K562 (cell line): ENCODE measurements around the gene ENTPD6. TPM values are rescaled to one million over a fixed set of nuclear protein-coding genes. Genes with fewer than 3 reads are reported as not detected.

Experiments
- C11orf30 ChIP-seq: fragments of 450-650 bp; IDR thresholded peaks from 2 replicates; pipeline ENCODE4 v1.6.1; 2016; ENCODE audit warnings: low read depth, mild to moderate bottlenecking
- EP300 ChIP-seq: IDR thresholded peaks from 2 replicates; pipeline ENCODE4 v1.6.1; 2012; ENCODE audit warnings: low read length, improper control_type of control experiment
- ILF3 ChIP-seq: fragments of 450-650 bp; IDR thresholded peaks from 2 replicates; pipeline ENCODE4 v1.6.1; 2018; ENCODE audit warnings: antibody characterized with exemption, mild to moderate bottlenecking, moderate library complexity, borderline replicate concordance
- MAFG ChIP-seq: fragments of 450-650 bp; conservative IDR thresholded peaks from 2 replicates; pipeline ENCODE4 v1.6.1; 2016; ENCODE audit warnings: missing genetic modification characterization, missing compliant biosample characterization
- MEF2A ChIP-seq: IDR thresholded peaks from 2 replicates; pipeline ENCODE4 v1.6.1; 2011; ENCODE audit warnings: low read depth, mild to moderate bottlenecking, low read length, moderate library complexity; ENCODE audit not compliant: control insufficient read depth
- MEF2D ChIP-seq: conservative IDR thresholded peaks from 2 replicates; pipeline ENCODE4 v1.6.1; 2016; ENCODE audit warnings: low read depth, missing genetic modification characterization, missing compliant biosample characterization
- NCOR1 ChIP-seq: fragments of 450-650 bp; IDR thresholded peaks from 2 replicates; pipeline ENCODE4 v1.6.1; 2016; ENCODE audit warnings: mild to moderate bottlenecking, moderate library complexity
- SETDB1 ChIP-seq: IDR thresholded peaks from one replicate; pipeline ENCODE4 v1.6.1; 2012; ENCODE audit warnings: low read length, control low read depth, inconsistent platforms
- SOX6 ChIP-seq: fragments of 450-650 bp; IDR thresholded peaks from 2 replicates; pipeline ENCODE4 v1.6.1; 2014; ENCODE audit warnings: mild to moderate bottlenecking
- TCF3 ChIP-seq: sonication (generic); formaldehyde crosslinking; IDR thresholded peaks from 2 replicates; pipeline ENCODE4 v1.4.0; 2020; ENCODE audit warnings: mild to moderate bottlenecking, missing genetic modification reagents
- ZNF316 ChIP-seq: fragments of 450-650 bp; IDR thresholded peaks from 2 replicates; pipeline ENCODE4 v1.6.1; 2016
- polyA plus RNA-seq, 8 experiments: library from polyadenylated mRNA; depleted of rRNA in 4 of 8; stranded (reverse) in 5 of 8; unstranded in 3 of 8; fragments of >200 nt; fragmentation: Nextera tagmentation in 2 of 8; fragmentation: Illumina TruSeq in 1 of 8; extraction: Ambion mirVana in 2 of 8; extraction: Trizol in 1 of 8; gene quantifications; 2 replicates each; pipeline versions ENCODE4 v1.2.1 to v1.2.3, GENCODE V29; 2011 to 2014; ENCODE audit warnings: inconsistent platforms in 1 of 8, missing spikeins in 1 of 8
- total RNA-seq, 7 experiments: library from RNA; depleted of rRNA in 6 of 7; stranded (reverse); fragments of >200 nt in 6 of 7; fragmentation: Illumina TruSeq in 2 of 7; extraction: Trizol in 2 of 7; gene quantifications; 2 replicates each; pipeline versions ENCODE4 v1.2.1 to v1.2.3, GENCODE V29; 2011 to 2021; ENCODE audit warnings: low replicate concordance in 1 of 7
- TF ChIP-seq, protein P1 (sequence below): fragments of 250-450 bp; sonication (Bioruptor Pico); IDR thresholded peaks from 2 replicates; pipeline ENCODE4 v1.8.0; 2022; ENCODE audit warnings: moderate library complexity, mild to moderate bottlenecking, inconsistent platforms
- TF ChIP-seq, protein P2 (sequence below), 2 experiments: fragments of 450-650 bp; conservative IDR thresholded peaks; 2 replicates each; pipeline ENCODE4 v1.6.1; 2017; ENCODE audit warnings: mild to moderate bottlenecking in 2 of 2, moderate library complexity in 2 of 2
- TF ChIP-seq, protein P3 (sequence below): sonication (generic); formaldehyde crosslinking; IDR thresholded peaks from 2 replicates; pipeline ENCODE4 v1.8.0; 2023; ENCODE audit warnings: mild to moderate bottlenecking, missing genetic modification reagents
- TF ChIP-seq, protein P4 (sequence below): fragments of 200-800 bp; sonication (Bioruptor generic); IDR thresholded peaks from 2 replicates; pipeline ENCODE4 v1.6.1; 2016; ENCODE audit warnings: missing genetic modification characterization, missing compliant biosample characterization
- TF ChIP-seq, protein P5 (sequence below): sonication (generic); formaldehyde crosslinking; IDR thresholded peaks from 2 replicates; pipeline ENCODE4 v1.8.1; 2023; ENCODE audit warnings: mild to moderate bottlenecking, missing genetic modification reagents

ENTPD6 gene
- total and polyA plus RNA-seq, 9 of the 15 experiments (the other 6 are each of a cell fraction or from before 2014, with no cell fraction given) = 0.82 to 36.8 (median 22.4) TPM

DNA sequence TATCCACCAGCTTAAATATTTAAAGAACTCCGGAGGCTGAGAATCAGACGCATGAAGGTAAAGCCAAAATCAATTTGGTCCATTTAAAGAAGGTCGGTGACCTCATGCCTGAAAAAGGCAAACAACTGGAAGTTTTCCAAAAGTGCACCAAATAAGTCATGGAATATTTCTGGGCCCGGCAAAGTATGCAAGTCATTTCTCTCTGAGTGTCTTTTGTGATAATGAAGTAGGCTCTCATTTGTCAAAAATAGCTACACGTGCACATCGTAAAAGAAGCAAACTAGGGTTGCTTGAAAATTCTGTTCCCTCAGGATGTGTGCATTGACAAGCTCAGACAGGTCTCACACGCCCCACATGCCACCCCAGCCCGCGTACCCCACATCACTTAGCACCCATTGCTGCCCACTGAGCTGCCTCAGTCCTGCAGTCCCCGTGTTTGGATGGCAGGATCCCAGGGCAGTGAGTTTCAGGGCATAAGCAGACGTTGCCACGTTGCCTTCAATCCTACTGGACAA, 31.9 kb downstream of the ENTPD6 start (continued):
- TF ChIP-seq, protein P1, sequence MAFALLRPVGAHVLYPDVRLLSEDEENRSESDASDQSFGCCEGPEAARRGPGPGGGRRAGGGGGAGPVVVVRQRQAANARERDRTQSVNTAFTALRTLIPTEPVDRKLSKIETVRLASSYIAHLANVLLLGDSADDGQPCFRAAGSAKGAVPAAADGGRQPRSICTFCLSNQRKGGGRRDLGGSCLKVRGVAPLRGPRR = no peak
- TF ChIP-seq MAFG (tag) = peak; percentile 76
- peak; percentile 71 for TF ChIP-seq ZNF316
- 0 out of 2 replicates have a peak, but pooled peaks have one; percentile 16 for TF ChIP-seq NCOR1
- TF ChIP-seq, protein P2, sequence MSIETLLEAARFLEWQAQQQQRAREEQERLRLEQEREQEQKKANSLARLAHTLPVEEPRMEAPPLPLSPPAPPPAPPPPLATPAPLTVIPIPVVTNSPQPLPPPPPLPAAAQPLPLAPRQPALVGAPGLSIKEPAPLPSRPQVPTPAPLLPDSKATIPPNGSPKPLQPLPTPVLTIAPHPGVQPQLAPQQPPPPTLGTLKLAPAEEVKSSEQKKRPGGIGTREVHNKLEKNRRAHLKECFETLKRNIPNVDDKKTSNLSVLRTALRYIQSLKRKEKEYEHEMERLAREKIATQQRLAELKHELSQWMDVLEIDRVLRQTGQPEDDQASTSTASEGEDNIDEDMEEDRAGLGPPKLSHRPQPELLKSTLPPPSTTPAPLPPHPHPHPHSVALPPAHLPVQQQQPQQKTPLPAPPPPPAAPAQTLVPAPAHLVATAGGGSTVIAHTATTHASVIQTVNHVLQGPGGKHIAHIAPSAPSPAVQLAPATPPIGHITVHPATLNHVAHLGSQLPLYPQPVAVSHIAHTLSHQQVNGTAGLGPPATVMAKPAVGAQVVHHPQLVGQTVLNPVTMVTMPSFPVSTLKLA (conservative IDR thresholded peaks at IDR 0.05) = peak; percentile 71 to 78
- TF ChIP-seq SOX6 = 0 out of 2 replicates have a peak, but pooled peaks have one; percentile 26
- no peak for TF ChIP-seq ILF3
- TF ChIP-seq, protein P3, sequence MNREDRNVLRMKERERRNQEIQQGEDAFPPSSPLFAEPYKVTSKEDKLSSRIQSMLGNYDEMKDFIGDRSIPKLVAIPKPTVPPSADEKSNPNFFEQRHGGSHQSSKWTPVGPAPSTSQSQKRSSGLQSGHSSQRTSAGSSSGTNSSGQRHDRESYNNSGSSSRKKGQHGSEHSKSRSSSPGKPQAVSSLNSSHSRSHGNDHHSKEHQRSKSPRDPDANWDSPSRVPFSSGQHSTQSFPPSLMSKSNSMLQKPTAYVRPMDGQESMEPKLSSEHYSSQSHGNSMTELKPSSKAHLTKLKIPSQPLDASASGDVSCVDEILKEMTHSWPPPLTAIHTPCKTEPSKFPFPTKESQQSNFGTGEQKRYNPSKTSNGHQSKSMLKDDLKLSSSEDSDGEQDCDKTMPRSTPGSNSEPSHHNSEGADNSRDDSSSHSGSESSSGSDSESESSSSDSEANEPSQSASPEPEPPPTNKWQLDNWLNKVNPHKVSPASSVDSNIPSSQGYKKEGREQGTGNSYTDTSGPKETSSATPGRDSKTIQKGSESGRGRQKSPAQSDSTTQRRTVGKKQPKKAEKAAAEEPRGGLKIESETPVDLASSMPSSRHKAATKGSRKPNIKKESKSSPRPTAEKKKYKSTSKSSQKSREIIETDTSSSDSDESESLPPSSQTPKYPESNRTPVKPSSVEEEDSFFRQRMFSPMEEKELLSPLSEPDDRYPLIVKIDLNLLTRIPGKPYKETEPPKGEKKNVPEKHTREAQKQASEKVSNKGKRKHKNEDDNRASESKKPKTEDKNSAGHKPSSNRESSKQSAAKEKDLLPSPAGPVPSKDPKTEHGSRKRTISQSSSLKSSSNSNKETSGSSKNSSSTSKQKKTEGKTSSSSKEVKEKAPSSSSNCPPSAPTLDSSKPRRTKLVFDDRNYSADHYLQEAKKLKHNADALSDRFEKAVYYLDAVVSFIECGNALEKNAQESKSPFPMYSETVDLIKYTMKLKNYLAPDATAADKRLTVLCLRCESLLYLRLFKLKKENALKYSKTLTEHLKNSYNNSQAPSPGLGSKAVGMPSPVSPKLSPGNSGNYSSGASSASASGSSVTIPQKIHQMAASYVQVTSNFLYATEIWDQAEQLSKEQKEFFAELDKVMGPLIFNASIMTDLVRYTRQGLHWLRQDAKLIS (CRISPR knock-in tag) = no peak
- TF ChIP-seq EP300 = peak; percentile 35; the same call in 1 of the 2 replicates
- TF ChIP-seq C11orf30 = peak; percentile 82
- TF ChIP-seq MEF2A = peak; percentile 61; the same call in 1 of the 2 replicates
- TF ChIP-seq, protein P4, sequence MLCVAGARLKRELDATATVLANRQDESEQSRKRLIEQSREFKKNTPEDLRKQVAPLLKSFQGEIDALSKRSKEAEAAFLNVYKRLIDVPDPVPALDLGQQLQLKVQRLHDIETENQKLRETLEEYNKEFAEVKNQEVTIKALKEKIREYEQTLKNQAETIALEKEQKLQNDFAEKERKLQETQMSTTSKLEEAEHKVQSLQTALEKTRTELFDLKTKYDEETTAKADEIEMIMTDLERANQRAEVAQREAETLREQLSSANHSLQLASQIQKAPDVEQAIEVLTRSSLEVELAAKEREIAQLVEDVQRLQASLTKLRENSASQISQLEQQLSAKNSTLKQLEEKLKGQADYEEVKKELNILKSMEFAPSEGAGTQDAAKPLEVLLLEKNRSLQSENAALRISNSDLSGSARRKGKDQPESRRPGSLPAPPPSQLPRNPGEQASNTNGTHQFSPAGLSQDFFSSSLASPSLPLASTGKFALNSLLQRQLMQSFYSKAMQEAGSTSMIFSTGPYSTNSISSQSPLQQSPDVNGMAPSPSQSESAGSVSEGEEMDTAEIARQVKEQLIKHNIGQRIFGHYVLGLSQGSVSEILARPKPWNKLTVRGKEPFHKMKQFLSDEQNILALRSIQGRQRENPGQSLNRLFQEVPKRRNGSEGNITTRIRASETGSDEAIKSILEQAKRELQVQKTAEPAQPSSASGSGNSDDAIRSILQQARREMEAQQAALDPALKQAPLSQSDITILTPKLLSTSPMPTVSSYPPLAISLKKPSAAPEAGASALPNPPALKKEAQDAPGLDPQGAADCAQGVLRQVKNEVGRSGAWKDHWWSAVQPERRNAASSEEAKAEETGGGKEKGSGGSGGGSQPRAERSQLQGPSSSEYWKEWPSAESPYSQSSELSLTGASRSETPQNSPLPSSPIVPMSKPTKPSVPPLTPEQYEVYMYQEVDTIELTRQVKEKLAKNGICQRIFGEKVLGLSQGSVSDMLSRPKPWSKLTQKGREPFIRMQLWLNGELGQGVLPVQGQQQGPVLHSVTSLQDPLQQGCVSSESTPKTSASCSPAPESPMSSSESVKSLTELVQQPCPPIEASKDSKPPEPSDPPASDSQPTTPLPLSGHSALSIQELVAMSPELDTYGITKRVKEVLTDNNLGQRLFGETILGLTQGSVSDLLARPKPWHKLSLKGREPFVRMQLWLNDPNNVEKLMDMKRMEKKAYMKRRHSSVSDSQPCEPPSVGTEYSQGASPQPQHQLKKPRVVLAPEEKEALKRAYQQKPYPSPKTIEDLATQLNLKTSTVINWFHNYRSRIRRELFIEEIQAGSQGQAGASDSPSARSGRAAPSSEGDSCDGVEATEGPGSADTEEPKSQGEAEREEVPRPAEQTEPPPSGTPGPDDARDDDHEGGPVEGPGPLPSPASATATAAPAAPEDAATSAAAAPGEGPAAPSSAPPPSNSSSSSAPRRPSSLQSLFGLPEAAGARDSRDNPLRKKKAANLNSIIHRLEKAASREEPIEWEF (CRISPR knock-in tag) = no peak
- no peak for TF ChIP-seq SETDB1
- peak; percentile 50 for TF ChIP-seq TCF3 (CRISPR knock-in tag)
- TF ChIP-seq, protein P5, sequence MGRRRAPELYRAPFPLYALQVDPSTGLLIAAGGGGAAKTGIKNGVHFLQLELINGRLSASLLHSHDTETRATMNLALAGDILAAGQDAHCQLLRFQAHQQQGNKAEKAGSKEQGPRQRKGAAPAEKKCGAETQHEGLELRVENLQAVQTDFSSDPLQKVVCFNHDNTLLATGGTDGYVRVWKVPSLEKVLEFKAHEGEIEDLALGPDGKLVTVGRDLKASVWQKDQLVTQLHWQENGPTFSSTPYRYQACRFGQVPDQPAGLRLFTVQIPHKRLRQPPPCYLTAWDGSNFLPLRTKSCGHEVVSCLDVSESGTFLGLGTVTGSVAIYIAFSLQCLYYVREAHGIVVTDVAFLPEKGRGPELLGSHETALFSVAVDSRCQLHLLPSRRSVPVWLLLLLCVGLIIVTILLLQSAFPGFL (CRISPR knock-in tag) = no peak
- TF ChIP-seq MEF2D (tag) = peak; percentile 80
